Measurements from ENCODE around the gene ERBIN. TPM values are rescaled to one million over a fixed set of nuclear protein-coding genes. Genes with fewer than 3 reads are reported as not detected.

Gene ERBIN
- total and polyA plus RNA-seq, 2 of the 8 experiments (the other 6 are each of a cell fraction or from before 2014, with no cell fraction given), result 7.7 to 33.2 TPM

Small RNA genes within 50 kb of the gene (small RNA-seq; reads per million reads assigned to genes)
- gene RF00598 (ENCODE audit: insufficient read depth), result not detected

Other genes starting within 250 kb of the ERBIN start
- gene SGTB, start 204.5 kb upstream of the ERBIN start, total RNA-seq (2021; fragmentation: NEBNext Ultra II Directional; extraction: Animal tissue kit (Norgen Biotek cat#: 25700)), result 17.8 and 18.7 TPM in 2 replicates
- 2.1 and 2.2 TPM in 2 replicates for gene SGTB, start 204.5 kb upstream of the ERBIN start, polyA plus RNA-seq (2011; rRNA removed)
- gene NLN, start 204.4 kb upstream of the ERBIN start, total RNA-seq (2021; fragmentation: NEBNext Ultra II Directional; extraction: Animal tissue kit (Norgen Biotek cat#: 25700)), result 186 and 192 TPM in 2 replicates
- 40.3 and 46.7 TPM in 2 replicates for gene NLN, start 204.4 kb upstream of the ERBIN start, polyA plus RNA-seq (2011; rRNA removed)
- 37.0 and 40.4 TPM in 2 replicates for gene SREK1, start 217.7 kb downstream of the ERBIN start, total RNA-seq (2021; fragmentation: NEBNext Ultra II Directional; extraction: Animal tissue kit (Norgen Biotek cat#: 25700))
- gene SREK1, start 217.7 kb downstream of the ERBIN start, polyA plus RNA-seq (2011; rRNA removed), result 10.6 and 14.7 TPM in 2 replicates